BE2C (cell line): ENCODE results near the gene TP53I11.

Source experiments
- DNase-seq: peaks from one replicate; pipeline ENCODE4 v3.0.0-alpha.2; 2020
- H3K27me3 ChIP-seq: fragments of 250-450 bp; sonication (Bioruptor Pico); 2 replicates; pipeline ENCODE4 v1.5.1; 2020; ENCODE audit warnings: mild to moderate bottlenecking
- H3K36me3 ChIP-seq: fragments of 250-450 bp; sonication (Bioruptor Pico); 2 replicates; pipeline ENCODE4 v1.5.1; 2020; ENCODE audit warnings: mild to moderate bottlenecking
- H3K4me1 ChIP-seq: fragments of 250-450 bp; sonication (Bioruptor Pico); 2 replicates; pipeline ENCODE4 v1.5.1; 2020
- H3K4me3 ChIP-seq: 2 replicates; pipeline ENCODE4 v1.5.1; 2011; ENCODE audit warnings: low read depth, low read length
- H3K9me3 ChIP-seq: fragments of 250-450 bp; sonication (Bioruptor Pico); 2 replicates; pipeline ENCODE4 v1.5.1; 2020
- CTCF ChIP-seq: IDR thresholded peaks from 2 replicates; pipeline ENCODE4 v1.5.1; 2012; ENCODE audit warnings: mild to moderate bottlenecking, low read depth, low read length

Gene TP53I11

DNA sequence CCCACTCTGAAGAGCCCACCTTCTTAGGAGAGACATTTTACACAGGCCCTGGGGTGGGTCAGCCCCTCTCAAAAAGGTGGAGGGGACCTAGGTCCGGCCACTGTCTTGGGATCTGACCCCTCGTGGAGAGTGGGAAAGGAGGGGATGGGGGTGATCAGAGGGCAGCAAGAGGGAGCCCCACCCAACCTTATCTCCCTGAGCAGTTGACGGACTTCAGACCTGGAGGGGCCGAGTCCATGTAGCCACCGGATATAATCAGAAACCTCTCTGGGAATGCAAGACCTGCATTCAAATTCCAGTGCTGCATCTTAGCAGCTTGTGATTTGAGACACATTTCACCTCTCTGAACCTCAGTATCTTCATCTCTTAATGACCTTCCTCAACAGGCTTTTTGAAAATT, 44.0 kb downstream of the TP53I11 start:
- Histone ChIP-seq H3K27me3 (no peaks in the 10 kb centered on the region), H3K9me3 (no peaks in the 10 kb centered on the region), H3K4me1 (peaks cover 7% of the 10 kb centered on the region; the same call in 1 of the 2 replicates), H3K4me3 (no peak overlapping the region), H3K36me3 (no peaks in the 10 kb centered on the region)
- DNase-seq = no peak
- no peak for TF ChIP-seq CTCF

DNA sequence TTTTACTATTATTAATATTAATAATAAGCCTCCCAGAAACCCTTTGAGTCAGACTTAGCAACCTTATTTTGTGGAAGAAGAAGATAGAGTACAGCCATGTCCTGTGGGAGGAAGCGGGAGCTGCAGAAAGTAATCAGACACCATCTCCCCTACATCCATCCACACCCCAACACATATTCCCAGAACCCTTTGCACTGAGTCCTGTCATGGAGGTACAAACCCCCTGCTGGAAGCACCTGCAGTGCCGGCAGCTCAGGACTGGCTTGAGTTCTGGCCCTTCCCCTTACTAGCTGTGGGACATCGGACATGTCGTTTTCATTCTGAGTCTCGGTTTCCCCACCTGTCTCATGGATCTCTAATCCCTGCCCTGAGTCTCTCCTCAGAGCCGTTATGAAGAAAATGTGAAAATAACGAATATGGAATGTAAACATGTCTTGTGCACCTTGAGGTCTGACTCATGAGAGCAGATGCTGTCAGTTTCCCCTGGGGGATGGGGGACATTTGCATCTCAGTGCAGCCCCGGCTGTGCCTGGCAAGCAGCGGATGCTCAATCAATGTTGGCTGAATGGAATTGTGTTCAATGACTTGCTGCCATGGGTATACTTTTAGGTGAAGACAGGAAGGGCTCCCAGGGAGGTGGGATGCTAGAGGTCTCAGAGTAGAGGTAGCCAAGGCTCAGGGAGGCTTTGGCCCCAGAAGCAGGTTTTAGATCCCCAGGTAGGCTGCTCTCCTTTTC, 45.4 kb downstream of the TP53I11 start:
- Histone ChIP-seq H3K4me1 (no peaks in the 10 kb centered on the region), H3K27me3 (no peaks in the 10 kb centered on the region), H3K9me3 (no peaks in the 10 kb centered on the region), H3K36me3 (no peaks in the 10 kb centered on the region), H3K4me3 (no peak overlapping the region)
- TF ChIP-seq CTCF = no peak
- no peak for DNase-seq

DNA sequence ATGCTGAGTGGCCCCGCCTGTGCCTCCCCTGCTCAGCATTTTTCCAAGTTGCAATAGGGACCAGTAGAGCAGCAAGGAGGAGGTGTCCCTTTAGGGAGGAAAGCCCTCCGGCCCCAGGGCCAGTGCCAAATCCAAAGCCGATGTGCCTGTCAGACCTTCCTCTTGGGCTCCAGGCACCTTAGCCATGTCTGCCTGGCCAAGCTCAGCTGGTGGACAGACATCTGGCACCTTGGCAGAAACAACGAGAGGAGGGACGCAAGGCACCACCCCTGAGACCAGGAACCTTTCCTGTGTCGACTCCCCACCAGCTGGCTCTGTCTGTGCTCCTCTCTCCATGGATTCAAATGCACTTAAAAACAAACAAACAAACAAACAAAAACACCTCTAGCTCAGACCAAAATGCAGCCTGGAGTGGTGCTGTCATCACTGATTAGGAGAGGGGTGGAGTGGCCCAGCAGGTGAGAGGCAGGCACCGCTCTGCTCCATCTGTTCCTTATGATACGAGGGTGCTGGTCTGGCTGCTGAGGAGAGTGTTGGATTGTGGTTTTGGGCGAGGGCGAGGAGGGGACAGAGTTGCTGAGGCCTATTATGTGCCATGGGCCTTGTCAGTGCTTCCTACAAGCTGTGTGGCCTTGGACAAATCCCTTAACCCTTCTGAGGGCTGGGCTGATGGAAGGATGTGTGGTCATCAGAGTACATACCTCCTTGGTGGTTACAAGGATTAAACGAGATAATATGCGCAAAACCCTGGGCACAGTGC, 46.2 kb downstream of the TP53I11 start:
- no peaks in the 10 kb centered on the region for H3K36me3 ChIP-seq
- no peak for TF ChIP-seq CTCF
- DNase-seq = no peak
- H3K4me3 ChIP-seq = no peak overlapping the region
- H3K9me3 ChIP-seq = no peaks in the 10 kb centered on the region
- H3K4me1 ChIP-seq = no peaks in the 10 kb centered on the region
- H3K27me3 ChIP-seq = no peaks in the 10 kb centered on the region

DNA sequence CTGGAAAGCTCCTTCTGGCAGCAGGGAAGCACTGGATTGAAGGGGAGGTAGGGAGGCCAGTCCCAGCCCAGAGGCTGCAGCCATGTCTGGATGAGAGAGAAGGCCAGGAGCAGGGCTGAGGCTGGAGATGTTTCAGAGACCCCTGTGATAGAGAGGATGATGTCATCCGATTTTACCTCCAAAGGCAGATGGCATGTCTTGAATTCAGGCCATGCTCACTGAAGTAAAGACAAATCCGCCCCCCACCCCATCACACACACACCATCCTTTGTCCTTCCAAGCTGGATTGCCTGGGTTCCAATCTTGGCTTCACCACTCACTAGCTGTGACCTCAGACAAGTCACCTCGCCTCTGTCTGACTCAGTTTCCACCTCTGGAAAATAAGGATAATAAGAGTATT, 47.2 kb downstream of the TP53I11 start:
- Histone ChIP-seq H3K9me3 (no peaks in the 10 kb centered on the region), H3K27me3 (no peaks in the 10 kb centered on the region), H3K4me1 (no peaks in the 10 kb centered on the region), H3K36me3 (no peaks in the 10 kb centered on the region), H3K4me3 (no peak overlapping the region)
- no peak for TF ChIP-seq CTCF
- DNase-seq = no peak

- H3K36me3 ChIP-seq = no peaks in the 10 kb centered on the region
- no peak for DNase-seq
- no peak for TF ChIP-seq CTCF
- H3K9me3 ChIP-seq = no peaks in the 10 kb centered on the region
- no peak overlapping the region for H3K4me3 ChIP-seq
- no peaks in the 10 kb centered on the region for H3K27me3 ChIP-seq
- no peaks in the 10 kb centered on the region for H3K4me1 ChIP-seq
Observed at GRCh38 chr11:44903035-44903434, 47.6 kb downstream of the TP53I11 start.

- no peak for DNase-seq
- Histone ChIP-seq H3K4me3 (no peak overlapping the region), H3K4me1 (no peaks in the 10 kb centered on the region), H3K36me3 (no peaks in the 10 kb centered on the region), H3K27me3 (no peaks in the 10 kb centered on the region), H3K9me3 (no peaks in the 10 kb centered on the region)
- TF ChIP-seq CTCF = no peak
Observed at GRCh38 chr11:44901786-44902185, 48.9 kb downstream of the TP53I11 start.
